RPMI7951 (cell line): ENCODE measurements around the gene ASB10. TPM values are rescaled to one million over a fixed set of nuclear protein-coding genes. Genes with fewer than 3 reads are reported as not detected.

Experiments used
- total RNA-seq: library from RNA; depleted of rRNA; stranded (reverse); fragments of >200 nt; shearing (Covaris generic); gene quantifications from 2 replicates; pipeline ENCODE4 v1.2.3, GENCODE V29; 2014; rRNA removed

The ASB10 gene
- total RNA-seq, 1 experiment from 2014 or later = not detected

Other genes with a start within 250 kb of the ASB10 start
- not detected in 2 replicates for gene KCNH2, start 208.9 kb downstream of the ASB10 start, total RNA-seq
- gene NOS3, start 196.2 kb downstream of the ASB10 start, total RNA-seq = 0.12 and 0.39 TPM in 2 replicates
- gene ATG9B, start 162.8 kb downstream of the ASB10 start, total RNA-seq = 0.24 TPM in 1 of 2 replicates, not detected in the other
- 26.9 and 27.8 TPM in 2 replicates for gene ABCB8, start 158.8 kb downstream of the ASB10 start, total RNA-seq
- 0.10 and 1.3 TPM in 2 replicates for gene ASIC3, start 138.7 kb downstream of the ASB10 start, total RNA-seq
- gene CDK5, start 129.4 kb downstream of the ASB10 start, total RNA-seq = 41.3 and 57.0 TPM in 2 replicates
- gene SLC4A2, start 127.7 kb downstream of the ASB10 start, total RNA-seq = 60.3 and 64.9 TPM in 2 replicates
- gene FASTK, start 106.4 kb downstream of the ASB10 start, total RNA-seq = 61.3 and 66.5 TPM in 2 replicates
- 31.8 and 36.6 TPM in 2 replicates for gene TMUB1, start 103.8 kb downstream of the ASB10 start, total RNA-seq
- 26.5 and 32.7 TPM in 2 replicates for gene AGAP3, start 100.8 kb downstream of the ASB10 start, total RNA-seq
- not detected in 2 replicates for gene GBX1, start 19.6 kb downstream of the ASB10 start, total RNA-seq
- not detected in 2 replicates for gene H2BK1, start 23.2 kb upstream of the ASB10 start, total RNA-seq
- gene ABCF2, start 40.0 kb upstream of the ASB10 start, total RNA-seq = 56.8 and 60.4 TPM in 2 replicates
- gene CHPF2, start 45.2 kb upstream of the ASB10 start, total RNA-seq = 28.0 and 32.0 TPM in 2 replicates
- gene SMARCD3, start 61.4 kb upstream of the ASB10 start, total RNA-seq = 12.6 and 13.2 TPM in 2 replicates
- 53.2 and 54.4 TPM in 2 replicates for gene NUB1, start 154.6 kb upstream of the ASB10 start, total RNA-seq
- gene WDR86, start 222.8 kb upstream of the ASB10 start, total RNA-seq = not detected in 2 replicates